ENCODE results near the gene SLC39A11. TPM values are rescaled to one million over a fixed set of nuclear protein-coding genes. Genes with fewer than 3 reads are reported as not detected.
A peak's percentile ranks its signal among the peaks of the same experiment; 100 is the strongest.

SLC39A11 gene
- total and polyA plus RNA-seq, 2 of the 13 experiments (the other 11 are each of a cell fraction or from before 2014, with no cell fraction given): 17.2 to 31.5 TPM

DNA sequence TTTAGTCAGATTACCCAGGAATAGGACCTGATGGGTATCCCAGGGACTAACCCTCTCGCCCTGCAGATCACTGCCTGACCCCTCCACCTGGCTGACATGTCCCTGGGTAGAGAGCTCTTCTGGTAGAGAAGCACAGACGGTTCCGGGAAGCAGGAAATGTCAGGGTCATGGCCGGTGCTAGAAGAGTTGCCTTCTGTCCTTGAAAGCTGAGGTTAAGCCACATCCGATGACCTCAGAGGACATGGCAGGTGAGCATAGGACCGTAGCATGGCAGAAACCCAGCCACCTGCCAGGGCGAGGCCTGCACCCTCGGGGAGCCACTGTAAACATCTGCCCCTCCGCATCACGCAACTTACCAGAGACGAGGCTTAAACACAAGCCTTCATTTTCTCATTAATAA lies 488.0 kb downstream of the SLC39A11 start (continued):
- TF ChIP-seq AGO1 (IDR thresholded peaks at IDR 0.05; ENCODE audit: low read depth, low read length, poor library complexity, severe bottlenecking) (no peak), SMYD3 (CRISPR knock-in tag; IDR thresholded peaks at IDR 0.05) (no peak), MTF1 (CRISPR knock-in tag; IDR thresholded peaks at IDR 0.05) (no peak), ZNF136 (CRISPR knock-in tag; IDR thresholded peaks at IDR 0.05; ENCODE audit: low read depth) (0 out of 2 replicates have a peak, but pooled peaks have one; percentile 31), ZNF746 (CRISPR knock-in tag; IDR thresholded peaks at IDR 0.05) (no peak), ATM (IDR thresholded peaks at IDR 0.05; ENCODE audit: borderline replicate concordance) (no peak), MED8 (CRISPR knock-in tag; IDR thresholded peaks at IDR 0.05; ENCODE audit: insufficient replicate concordance) (no peak), ZNF562 (CRISPR knock-in tag; IDR thresholded peaks at IDR 0.05; ENCODE audit: borderline replicate concordance) (no peak), ESRRA (CRISPR knock-in tag; IDR thresholded peaks at IDR 0.05; ENCODE audit: low read depth) (peak; percentile 95), NFRKB (IDR thresholded peaks at IDR 0.05) (no peak), ZSCAN31 (CRISPR knock-in tag; IDR thresholded peaks at IDR 0.05; ENCODE audit: low read depth) (no peak), TEAD3 (CRISPR knock-in tag; optimal IDR thresholded peaks at IDR 0.05; ENCODE audit: borderline replicate concordance) (no peak), CBFB (CRISPR knock-in tag; IDR thresholded peaks at IDR 0.05) (peak; percentile 74), TP53 (CRISPR knock-in tag; conservative IDR thresholded peaks at IDR 0.05) (no peak), PAF1 (CRISPR knock-in tag; IDR thresholded peaks at IDR 0.05) (no peak), CREB1 (IDR thresholded peaks at IDR 0.05) (no peak), CREB1 (CRISPR knock-in tag; IDR thresholded peaks at IDR 0.05) (peak; percentile 60), ATF7 (IDR thresholded peaks at IDR 0.05) (no peak), ATF7 (CRISPR knock-in tag; IDR thresholded peaks at IDR 0.05) (no peak), ZNF772 (CRISPR knock-in tag; IDR thresholded peaks at IDR 0.05) (no peak), ZNF720 (CRISPR knock-in tag; IDR thresholded peaks at IDR 0.05) (no peak), MBNL3 (CRISPR knock-in tag; conservative IDR thresholded peaks at IDR 0.05) (no peak), SNAI1 (CRISPR knock-in tag; IDR thresholded peaks at IDR 0.05; ENCODE audit: borderline replicate concordance) (no peak), SP1 (IDR thresholded peaks at IDR 0.05) (no peak), SP1 (CRISPR knock-in tag; IDR thresholded peaks at IDR 0.05) (no peak), NFE2 (CRISPR knock-in tag; IDR thresholded peaks at IDR 0.05) (no peak)
- TF ChIP-seq, protein P1, sequence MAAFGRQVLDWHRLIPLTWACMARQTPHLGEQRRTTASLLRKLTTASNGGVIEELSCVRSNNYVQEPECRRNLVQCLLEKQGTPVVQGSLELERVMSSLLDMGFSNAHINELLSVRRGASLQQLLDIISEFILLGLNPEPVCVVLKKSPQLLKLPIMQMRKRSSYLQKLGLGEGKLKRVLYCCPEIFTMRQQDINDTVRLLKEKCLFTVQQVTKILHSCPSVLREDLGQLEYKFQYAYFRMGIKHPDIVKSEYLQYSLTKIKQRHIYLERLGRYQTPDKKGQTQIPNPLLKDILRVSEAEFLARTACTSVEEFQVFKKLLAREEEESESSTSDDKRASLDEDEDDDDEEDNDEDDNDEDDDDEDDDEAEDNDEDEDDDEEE (CRISPR knock-in tag; IDR thresholded peaks at IDR 0.05): no peak
- TF ChIP-seq, protein P2, sequence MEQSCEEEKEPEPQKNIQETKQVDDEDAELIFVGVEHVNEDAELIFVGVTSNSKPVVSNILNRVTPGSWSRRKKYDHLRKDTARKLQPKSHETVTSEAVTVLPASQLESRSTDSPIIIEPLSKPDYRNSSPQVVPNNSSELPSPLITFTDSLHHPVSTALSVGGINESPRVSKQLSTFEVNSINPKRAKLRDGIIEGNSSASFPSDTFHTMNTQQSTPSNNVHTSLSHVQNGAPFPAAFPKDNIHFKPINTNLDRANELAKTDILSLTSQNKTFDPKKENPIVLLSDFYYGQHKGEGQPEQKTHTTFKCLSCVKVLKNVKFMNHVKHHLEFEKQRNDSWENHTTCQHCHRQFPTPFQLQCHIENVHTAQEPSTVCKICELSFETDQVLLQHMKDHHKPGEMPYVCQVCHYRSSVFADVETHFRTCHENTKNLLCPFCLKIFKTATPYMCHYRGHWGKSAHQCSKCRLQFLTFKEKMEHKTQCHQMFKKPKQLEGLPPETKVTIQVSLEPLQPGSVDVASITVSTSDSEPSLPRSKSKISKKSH (CRISPR knock-in tag; IDR thresholded peaks at IDR 0.05; ENCODE audit: borderline replicate concordance): 0 out of 2 replicates have a peak, but pooled peaks have one; percentile 22
- TF ChIP-seq, protein P3, sequence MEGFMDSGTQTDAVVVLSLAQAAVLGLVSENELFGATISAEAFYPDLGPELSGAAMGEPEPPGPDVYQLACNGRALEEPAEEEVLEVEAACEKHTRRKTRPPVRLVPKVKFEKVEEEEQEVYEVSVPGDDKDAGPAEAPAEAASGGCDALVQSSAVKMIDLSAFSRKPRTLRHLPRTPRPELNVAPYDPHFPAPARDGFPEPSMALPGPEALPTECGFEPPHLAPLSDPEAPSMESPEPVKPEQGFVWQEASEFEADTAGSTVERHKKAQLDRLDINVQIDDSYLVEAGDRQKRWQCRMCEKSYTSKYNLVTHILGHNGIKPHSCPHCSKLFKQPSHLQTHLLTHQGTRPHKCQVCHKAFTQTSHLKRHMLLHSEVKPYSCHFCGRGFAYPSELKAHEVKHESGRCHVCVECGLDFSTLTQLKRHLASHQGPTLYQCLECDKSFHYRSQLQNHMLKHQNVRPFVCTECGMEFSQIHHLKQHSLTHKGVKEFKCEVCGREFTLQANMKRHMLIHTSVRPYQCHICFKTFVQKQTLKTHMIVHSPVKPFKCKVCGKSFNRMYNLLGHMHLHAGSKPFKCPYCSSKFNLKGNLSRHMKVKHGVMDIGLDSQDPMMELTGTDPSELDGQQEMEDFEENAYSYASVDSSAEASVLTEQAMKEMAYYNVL (CRISPR knock-in tag; IDR thresholded peaks at IDR 0.05; ENCODE audit: borderline replicate concordance): peak; percentile 50; the same call in 1 of the 2 replicates
- TF ChIP-seq, protein P4, sequence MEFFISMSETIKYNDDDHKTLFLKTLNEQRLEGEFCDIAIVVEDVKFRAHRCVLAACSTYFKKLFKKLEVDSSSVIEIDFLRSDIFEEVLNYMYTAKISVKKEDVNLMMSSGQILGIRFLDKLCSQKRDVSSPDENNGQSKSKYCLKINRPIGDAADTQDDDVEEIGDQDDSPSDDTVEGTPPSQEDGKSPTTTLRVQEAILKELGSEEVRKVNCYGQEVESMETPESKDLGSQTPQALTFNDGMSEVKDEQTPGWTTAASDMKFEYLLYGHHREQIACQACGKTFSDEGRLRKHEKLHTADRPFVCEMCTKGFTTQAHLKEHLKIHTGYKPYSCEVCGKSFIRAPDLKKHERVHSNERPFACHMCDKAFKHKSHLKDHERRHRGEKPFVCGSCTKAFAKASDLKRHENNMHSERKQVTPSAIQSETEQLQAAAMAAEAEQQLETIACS (CRISPR knock-in tag; IDR thresholded peaks at IDR 0.05): no peak

All from HepG2 (cell line).